NCI-H345 treated with DMSO at 0.1 percent for 48 hours (cell line): ENCODE data around the gene METTL13.

ENCODE experiments used
- DNase-seq: peaks from one replicate; lab custom pipeline; 2025; ENCODE audit not compliant: unreplicated experiment; lab: John Stamatoyannopoulos, UW

METTL13 gene

GRCh38 chr1:171781176-171781875 is at the start of gene METTL13:
Gene METTL13 (plus strand): TSS chr1:171781660. CDS start chr1:171781968, 308 bp downstream.
- peak; percentile 94 for DNase-seq

GRCh38 chr1:171736196-171736595 is 45.3 kb upstream of the METTL13 start:
- no peak for DNase-seq

- DNase-seq: no peak
These were observed 42.5 kb upstream of the METTL13 start for GRCh38 chr1:171738911-171739310.

- no peak for DNase-seq
These were observed 41.8 kb upstream of the METTL13 start for GRCh38 chr1:171739656-171740055.

- DNase-seq: no peak
These were observed 41.0 kb upstream of the METTL13 start for GRCh38 chr1:171740356-171740863.

- no peak for DNase-seq
These were observed 40.2 kb upstream of the METTL13 start for GRCh38 chr1:171740987-171741871.

- peak; percentile 65 for DNase-seq
These were observed 39.4 kb upstream of the METTL13 start, which contains the start of gene VAMP4 for GRCh38 chr1:171741872-171742576. Gene VAMP4 (minus strand): TSS chr1:171742065. CDS start chr1:171738414, 3,651 bp downstream.

GRCh38 chr1:171742577-171742922 is 38.9 kb upstream of the METTL13 start:
- DNase-seq: peak; percentile 65

- DNase-seq: no peak
These were observed 38.2 kb upstream of the METTL13 start for GRCh38 chr1:171743081-171743870.

GRCh38 chr1:171744986-171745385 is 36.5 kb upstream of the METTL13 start:
- no peak for DNase-seq

GRCh38 chr1:171748651-171749050 is 32.8 kb upstream of the METTL13 start:
- no peak for DNase-seq

- DNase-seq: no peak
These were observed 30.2 kb upstream of the METTL13 start for GRCh38 chr1:171751221-171751620.

GRCh38 chr1:171753182-171753581 is 28.3 kb upstream of the METTL13 start:
- DNase-seq: no peak

- DNase-seq: no peak
These were observed 27.6 kb upstream of the METTL13 start for GRCh38 chr1:171753685-171754352.

GRCh38 chr1:171754353-171754705 is 27.1 kb upstream of the METTL13 start:
- DNase-seq: no peak

GRCh38 chr1:171754971-171755370 is 26.5 kb upstream of the METTL13 start:
- DNase-seq: no peak

- DNase-seq: no peak
These were observed 24.6 kb upstream of the METTL13 start for GRCh38 chr1:171756856-171757255.

GRCh38 chr1:171758011-171758410 is 23.4 kb upstream of the METTL13 start:
- DNase-seq: no peak

- no peak for DNase-seq
These were observed 19.3 kb upstream of the METTL13 start for GRCh38 chr1:171762143-171762563.

- DNase-seq: no peak
These were observed 17.7 kb upstream of the METTL13 start for GRCh38 chr1:171763764-171764163.
